Sciatic nerve (tissue), 2 donors: Measurements from ENCODE around the gene ITM2A. TPM values are rescaled to one million over a fixed set of nuclear protein-coding genes. Genes with fewer than 3 reads are reported as not detected.

Experiments
- ATAC-seq: fragments of 200-7000 bp; cut with Tn5 transposase; one replicate; pipeline ENCODE4 v1.9.1; 2020; ENCODE audit warnings: mild to moderate bottlenecking, moderate library complexity
- DNase-seq: peaks from one replicate; pipeline ENCODE4 v3.0.0-alpha.2; 2020; ENCODE audit warnings: low spot score
- intact Hi-C: fragments of 100-400 bp; cut with DNase I; formaldehyde crosslinking; loops from one replicate; pipeline ENCODE4 v1.14.2; 2022
- total RNA-seq: library from RNA; stranded (reverse); fragmentation: NEBNext Ultra II Directional; extraction: Animal tissue kit (Norgen Biotek cat#: 25700); gene quantifications from one replicate; pipeline ENCODE4 v1.2.1, GENCODE V29; 2021
- donor health status: DM: no; HTN: no; CAD: no.
- donor health status: DM: no; HTN: no; CAD: no.

ITM2A gene
- total RNA-seq: 111 TPM

- ATAC-seq (peak; percentile 90), DNase-seq (peak; percentile 67)
- intact Hi-C loops: no loop called here
These were observed at the start of gene ITM2A for GRCh38 chrX:79366873-79367749. Gene ITM2A, minus strand, starts transcription at chrX:79367334. Its CDS starts 119 bp downstream, at chrX:79367215.

- no peak for DNase-seq
- intact Hi-C loops: no loop called here
- no peak for ATAC-seq
These were observed 47.9 kb upstream of the ITM2A start for GRCh38 chrX:79415056-79415455.

GRCh38 chrX:79413963-79414362 is 46.8 kb upstream of the ITM2A start:
- intact Hi-C loops: no loop called here
- DNase-seq (no peak), ATAC-seq (no peak)

- intact Hi-C loops: no loop called here
These were observed 45.8 kb upstream of the ITM2A start for GRCh38 chrX:79412972-79413371.

GRCh38 chrX:79412166-79412565 is 45.0 kb upstream of the ITM2A start:
- DNase-seq (no peak), ATAC-seq (no peak)
- intact Hi-C loops: no loop called here

More at GRCh38 chrX:79412972-79413371, 45.8 kb upstream of the ITM2A start:
- DNase-seq (no peak), ATAC-seq (no peak)

- ATAC-seq (no peak), DNase-seq (no peak)
- intact Hi-C loops: no loop called here
These were observed 42.5 kb upstream of the ITM2A start for GRCh38 chrX:79409657-79410056.

GRCh38 chrX:79408623-79409322 is 41.6 kb upstream of the ITM2A start:
- DNase-seq: no peak
- no peak for ATAC-seq
- intact Hi-C loops: no loop called here

GRCh38 chrX:79400623-79401022 is 33.5 kb upstream of the ITM2A start:
- intact Hi-C loops: no loop called here
- no peak for ATAC-seq
- no peak for DNase-seq

GRCh38 chrX:79375340-79375739 is 8.2 kb upstream of the ITM2A start:
- no peak for DNase-seq
- intact Hi-C loops: no loop called here
- no peak for ATAC-seq

GRCh38 chrX:79371640-79372039 is 4.5 kb upstream of the ITM2A start:
- ATAC-seq (no peak), DNase-seq (no peak)
- intact Hi-C loops: no loop called here

- no peak for DNase-seq
- no peak for ATAC-seq
- intact Hi-C loops: no loop called here
These were observed 4.0 kb upstream of the ITM2A start for GRCh38 chrX:79371101-79371500.

GRCh38 chrX:79369871-79370270 is 2.7 kb upstream of the ITM2A start:
- no peak for DNase-seq
- ATAC-seq: no peak
- intact Hi-C loops: no loop called here

- intact Hi-C loops: no loop called here
- no peak for ATAC-seq
- DNase-seq: no peak
These were observed 1.3 kb upstream of the ITM2A start for GRCh38 chrX:79368441-79368840.

GRCh38 chrX:79367907-79368306 is 773 bp upstream of the ITM2A start:
- ATAC-seq (no peak), DNase-seq (no peak)
- intact Hi-C loops: no loop called here

GRCh38 chrX:79366556-79366872 is 620 bp downstream of the ITM2A start:
- peak; percentile 20 for ATAC-seq
- intact Hi-C loops: no loop called here
- DNase-seq: no peak

GRCh38 chrX:79365591-79365990 is 1.5 kb downstream of the ITM2A start:
- DNase-seq: no peak
- intact Hi-C loops: no loop called here
- no peak for ATAC-seq

- intact Hi-C loops: no loop called here
- DNase-seq: no peak
- ATAC-seq: no peak
These were observed 2.8 kb downstream of the ITM2A start for GRCh38 chrX:79364306-79364705.

- no peak for DNase-seq
- no peak for ATAC-seq
- intact Hi-C loops: no loop called here
These were observed 5.8 kb downstream of the ITM2A start for GRCh38 chrX:79361192-79361870.

- intact Hi-C loops: no loop called here
- DNase-seq (no peak), ATAC-seq (no peak)
These were observed 30.0 kb downstream of the ITM2A start for GRCh38 chrX:79336869-79337815.
